Measurements from ENCODE around the gene KCNH1.

DNA sequence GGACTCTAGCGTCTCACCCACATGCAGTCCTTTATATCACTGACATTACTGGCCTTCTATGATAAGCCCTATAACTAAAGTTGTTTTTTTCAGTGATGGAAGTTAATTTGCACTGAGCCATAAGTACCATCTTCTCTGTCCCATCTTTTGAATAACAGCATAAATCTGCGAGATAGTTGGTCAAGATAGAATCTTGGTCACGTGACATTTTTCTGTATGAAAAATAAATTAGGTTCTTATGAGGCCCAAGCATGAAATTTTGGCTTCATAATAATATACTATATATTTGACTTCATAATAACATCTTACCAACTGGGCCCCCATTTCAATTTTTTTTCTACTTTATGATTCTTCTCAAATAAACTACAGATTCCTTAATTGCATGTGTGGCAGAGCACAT lies 285.5 kb downstream of the KCNH1 start:
- TF ChIP-seq, protein P1, sequence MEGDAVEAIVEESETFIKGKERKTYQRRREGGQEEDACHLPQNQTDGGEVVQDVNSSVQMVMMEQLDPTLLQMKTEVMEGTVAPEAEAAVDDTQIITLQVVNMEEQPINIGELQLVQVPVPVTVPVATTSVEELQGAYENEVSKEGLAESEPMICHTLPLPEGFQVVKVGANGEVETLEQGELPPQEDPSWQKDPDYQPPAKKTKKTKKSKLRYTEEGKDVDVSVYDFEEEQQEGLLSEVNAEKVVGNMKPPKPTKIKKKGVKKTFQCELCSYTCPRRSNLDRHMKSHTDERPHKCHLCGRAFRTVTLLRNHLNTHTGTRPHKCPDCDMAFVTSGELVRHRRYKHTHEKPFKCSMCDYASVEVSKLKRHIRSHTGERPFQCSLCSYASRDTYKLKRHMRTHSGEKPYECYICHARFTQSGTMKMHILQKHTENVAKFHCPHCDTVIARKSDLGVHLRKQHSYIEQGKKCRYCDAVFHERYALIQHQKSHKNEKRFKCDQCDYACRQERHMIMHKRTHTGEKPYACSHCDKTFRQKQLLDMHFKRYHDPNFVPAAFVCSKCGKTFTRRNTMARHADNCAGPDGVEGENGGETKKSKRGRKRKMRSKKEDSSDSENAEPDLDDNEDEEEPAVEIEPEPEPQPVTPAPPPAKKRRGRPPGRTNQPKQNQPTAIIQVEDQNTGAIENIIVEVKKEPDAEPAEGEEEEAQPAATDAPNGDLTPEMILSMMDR (conservative IDR thresholded peaks at IDR 0.05; ENCODE audit: low read depth, low read length) = no peak
- no peak for TF ChIP-seq POLR2A (IDR thresholded peaks at IDR 0.05; ENCODE audit: low read depth, low read length)
- TF ChIP-seq FOS (IDR thresholded peaks at IDR 0.05; ENCODE audit: low read depth, low read length) = no peak
- no peak for TF ChIP-seq RAD21 (IDR thresholded peaks at IDR 0.05; ENCODE audit: low read length)
- TF ChIP-seq, protein P2, sequence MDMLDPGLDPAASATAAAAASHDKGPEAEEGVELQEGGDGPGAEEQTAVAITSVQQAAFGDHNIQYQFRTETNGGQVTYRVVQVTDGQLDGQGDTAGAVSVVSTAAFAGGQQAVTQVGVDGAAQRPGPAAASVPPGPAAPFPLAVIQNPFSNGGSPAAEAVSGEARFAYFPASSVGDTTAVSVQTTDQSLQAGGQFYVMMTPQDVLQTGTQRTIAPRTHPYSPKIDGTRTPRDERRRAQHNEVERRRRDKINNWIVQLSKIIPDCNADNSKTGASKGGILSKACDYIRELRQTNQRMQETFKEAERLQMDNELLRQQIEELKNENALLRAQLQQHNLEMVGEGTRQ (IDR thresholded peaks at IDR 0.05; ENCODE audit: low read depth, low read length) = no peak
- TF ChIP-seq BHLHE40 (IDR thresholded peaks at IDR 0.05; ENCODE audit: low read depth, low read length) = no peak
- no peak for TF ChIP-seq RFX5 (IDR thresholded peaks at IDR 0.05; ENCODE audit: low read depth, low read length)
- TF ChIP-seq MXI1 (IDR thresholded peaks at IDR 0.05; ENCODE audit: borderline replicate concordance, low read depth, low read length) = no peak
- no peak for TF ChIP-seq NFE2L2 (IDR thresholded peaks at IDR 0.05; ENCODE audit: low read depth, low read length)
- TF ChIP-seq CEBPB (IDR thresholded peaks at IDR 0.05; ENCODE audit: low read depth, low read length) = no peak
- no peak for TF ChIP-seq SMC3 (IDR thresholded peaks at IDR 0.05; ENCODE audit: low read depth, low read length)
- no peak for TF ChIP-seq CHD1 (IDR thresholded peaks at IDR 0.05; ENCODE audit: low read depth, low read length)
